ENCODE data around the gene RACGAP1. TPM values are rescaled to one million over a fixed set of nuclear protein-coding genes. Genes with fewer than 3 reads are reported as not detected.

Gene RACGAP1
- total and polyA plus RNA-seq, 2 of the 8 experiments (the other 6 are each of a cell fraction or from before 2014, with no cell fraction given): 18.0 to 66.3 TPM

- TF ChIP-seq SIX5 (IDR thresholded peaks at IDR 0.05; ENCODE audit: low read depth, low read length) (no peak), EGR1 (IDR thresholded peaks at IDR 0.05; ENCODE audit: borderline replicate concordance, low read depth, low read length) (no peak), SUZ12 (IDR thresholded peaks at IDR 0.05; ENCODE audit: low read length) (no peak), GABPA (IDR thresholded peaks at IDR 0.05; ENCODE audit: borderline replicate concordance, insufficient read depth, low read length) (no peak), BRCA1 (IDR thresholded peaks at IDR 0.05; ENCODE audit: low read depth, low read length) (no peak), TAF1 (IDR thresholded peaks at IDR 0.05; ENCODE audit: low read depth, low read length) (no peak), ASH2L (IDR thresholded peaks at IDR 0.05; ENCODE audit: low read length) (no peak), POLR2A (IDR thresholded peaks at IDR 0.05; ENCODE audit: control extremely low read depth in 1 of 2, low read depth in 2 of 2, low read length in 2 of 2) (no peak)
These were observed 4.3 kb downstream of the RACGAP1 start (continued) for GRCh38 chr12:50021031-50021430.
